SK-MEL-5 (cell line): ENCODE data around the gene NOP14. TPM values are rescaled to one million over a fixed set of nuclear protein-coding genes. Genes with fewer than 3 reads are reported as not detected.
"Not testable (repeated sequence)": the region's sequence is repeated elsewhere in the genome, so short reads cannot be mapped to it uniquely, and the experiment has no call there.

Experiments
- DNase-seq: peaks from one replicate; pipeline ENCODE4 v3.0.0-alpha.2; 2016; ENCODE audit warnings: low read depth, low spot score
- in situ Hi-C: cut with HindIII; loops from 2 replicates; pipeline ENCODE4 v1.10.0; 2016; ENCODE audit warnings: low sequenced_read_pairs, high pct_unique_total_duplicates, low pct_unique_long_range_greater_than_20kb
- total RNA-seq: library from RNA; depleted of rRNA; stranded (reverse); fragments of >200 nt; shearing (Covaris generic); gene quantifications from 2 replicates; pipeline ENCODE4 v1.2.3, GENCODE V29; 2014

The NOP14 gene
- total RNA-seq, 1 experiment from 2014 or later: 22.5 TPM

DNA sequence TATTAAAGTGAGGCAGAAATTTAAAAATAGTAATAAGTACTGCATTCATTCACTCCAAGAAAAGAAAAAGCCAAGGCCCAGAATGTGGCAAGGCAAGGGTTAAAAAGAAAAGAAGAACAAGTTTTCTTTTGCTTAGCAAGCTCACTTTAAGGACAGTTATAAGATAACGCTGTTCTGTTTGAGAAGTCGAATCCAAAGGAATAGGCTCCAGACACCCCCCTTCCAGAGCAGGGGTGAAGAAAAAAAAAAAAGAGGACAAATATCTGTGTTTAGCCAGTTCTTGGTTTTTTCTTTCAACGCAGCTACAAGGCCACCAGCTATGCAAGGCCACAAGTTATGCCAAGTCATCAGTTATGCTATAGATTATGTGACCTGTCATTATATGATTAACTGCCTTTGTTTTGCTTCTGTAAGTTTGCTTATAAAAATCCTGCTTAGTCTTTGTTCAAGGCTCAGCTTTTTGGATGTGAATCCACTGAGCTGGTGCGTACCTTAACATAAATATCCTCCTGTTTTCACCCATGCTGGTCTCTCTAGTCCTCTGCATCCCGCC, 1.6 kb upstream of the NOP14 start:
- no peak for DNase-seq
- in situ Hi-C loops: no loop called here

GRCh38 chr4:2963966-2964471, 813 bp upstream of the NOP14 start:
- DNase-seq: peak; percentile 33
- in situ Hi-C loops: no loop called here

DNA sequence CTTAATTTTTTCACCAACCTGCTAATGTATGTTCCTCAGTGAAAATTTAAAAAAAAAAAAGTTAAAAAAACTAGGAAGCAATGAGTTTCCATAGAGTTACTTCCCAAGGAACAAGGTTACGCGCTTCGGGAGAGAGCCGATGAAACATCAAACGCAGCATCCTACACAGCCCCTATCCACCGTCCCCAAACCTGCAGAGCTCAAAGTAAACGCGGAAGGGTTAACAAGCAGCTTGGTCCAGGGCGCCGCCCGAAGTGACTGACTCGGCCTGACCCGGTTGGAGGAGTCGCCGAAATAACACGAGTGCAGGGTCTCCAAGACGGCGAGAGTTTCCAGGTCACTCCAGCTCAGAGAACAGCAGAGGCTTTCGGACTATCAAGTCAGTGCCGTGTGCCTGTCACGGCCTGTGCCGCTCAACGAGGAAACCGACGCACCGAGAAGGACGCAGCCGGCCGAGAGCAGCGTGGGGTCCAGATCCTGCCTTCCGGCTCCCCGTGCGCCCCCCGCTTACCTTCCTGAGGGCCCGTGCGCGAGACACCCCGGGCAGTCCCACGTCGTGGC, 512 bp downstream of the NOP14 start:
- in situ Hi-C loops: no loop called here
- DNase-seq: peak; percentile 60

DNA sequence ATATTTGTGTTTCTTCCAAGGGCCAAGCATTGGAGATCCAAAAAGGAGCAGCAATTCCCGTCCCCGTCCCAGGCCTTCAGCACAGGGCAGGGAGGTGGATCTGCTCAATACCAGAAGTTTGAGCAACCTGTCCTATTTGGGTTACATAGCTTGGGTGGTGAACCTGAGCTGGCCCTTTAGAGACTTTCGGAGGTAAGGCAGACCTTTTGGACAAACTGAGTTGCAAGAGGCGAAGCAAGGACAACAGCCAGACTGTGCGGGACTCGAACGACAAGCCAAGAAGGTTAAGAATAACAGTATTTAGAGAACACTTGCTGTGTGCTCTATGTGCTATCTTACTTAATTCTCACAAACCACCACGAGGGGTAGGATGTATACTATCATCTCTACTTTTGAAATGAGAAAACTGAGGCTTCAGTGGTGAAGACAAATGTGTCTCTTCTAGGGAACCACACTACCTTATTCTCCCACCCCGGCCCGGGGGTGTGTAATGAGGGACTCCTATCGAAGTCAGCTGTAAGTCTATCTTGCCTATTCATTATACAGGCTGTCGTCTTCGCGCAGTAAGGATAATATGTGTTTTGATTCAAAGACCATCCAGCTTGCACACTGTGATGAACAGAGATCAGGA, 1.3 kb downstream of the NOP14 start:
- DNase-seq: peak; percentile 27
- in situ Hi-C loops: no loop called here

DNA sequence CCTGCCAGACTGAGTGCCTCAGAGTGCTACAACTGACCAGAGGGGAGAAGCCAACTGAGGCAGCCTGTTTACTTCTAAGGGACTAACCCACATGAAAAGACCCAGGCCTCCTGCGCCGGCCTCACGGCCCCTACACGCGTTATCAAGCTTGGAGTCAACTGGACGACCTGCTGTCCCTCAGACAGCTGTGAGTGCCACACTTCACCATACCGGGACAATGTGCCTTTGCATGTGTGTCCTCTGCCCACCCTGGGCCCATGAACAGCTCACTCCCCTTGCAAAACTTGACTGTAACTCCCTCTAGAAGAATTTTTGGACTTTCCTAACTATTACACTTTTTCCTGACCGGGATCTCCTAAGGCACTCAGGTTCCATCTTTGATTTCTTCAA, 1.8 kb downstream of the NOP14 start:
- in situ Hi-C loops: no loop called here
- DNase-seq: peak; percentile 27

- in situ Hi-C loops, DNase-seq: not testable (repeated sequence)
Observed at GRCh38 chr4:2960450-2960849, 2.8 kb downstream of the NOP14 start.

DNA sequence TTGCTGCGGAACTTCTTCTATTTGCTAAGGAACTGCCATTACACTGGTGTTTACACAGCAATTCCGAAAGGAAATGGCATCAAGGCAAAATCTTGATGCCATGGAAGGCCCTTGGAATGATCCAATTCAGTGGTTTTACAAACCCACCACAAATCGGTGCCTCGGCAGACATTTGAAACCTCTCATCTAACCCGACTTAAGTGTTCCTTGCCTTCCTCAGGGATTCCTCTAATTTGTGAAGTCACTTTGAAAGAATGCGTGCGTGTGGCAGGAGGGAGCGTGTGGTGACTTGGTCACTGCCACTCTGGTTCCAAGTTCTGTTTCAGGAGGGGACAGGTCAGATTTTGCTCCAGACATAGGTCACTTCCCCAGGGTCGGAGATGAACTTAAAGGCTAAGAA, 4.8 kb downstream of the NOP14 start:
- in situ Hi-C loops: no loop called here
- no peak for DNase-seq

- in situ Hi-C loops, DNase-seq: not testable (repeated sequence)
Observed at GRCh38 chr4:2955186-2956044, 7.8 kb downstream of the NOP14 start.

- DNase-seq: no peak
- in situ Hi-C loops: no loop called here
Observed at GRCh38 chr4:2954358-2955185, 8.6 kb downstream of the NOP14 start.

DNA sequence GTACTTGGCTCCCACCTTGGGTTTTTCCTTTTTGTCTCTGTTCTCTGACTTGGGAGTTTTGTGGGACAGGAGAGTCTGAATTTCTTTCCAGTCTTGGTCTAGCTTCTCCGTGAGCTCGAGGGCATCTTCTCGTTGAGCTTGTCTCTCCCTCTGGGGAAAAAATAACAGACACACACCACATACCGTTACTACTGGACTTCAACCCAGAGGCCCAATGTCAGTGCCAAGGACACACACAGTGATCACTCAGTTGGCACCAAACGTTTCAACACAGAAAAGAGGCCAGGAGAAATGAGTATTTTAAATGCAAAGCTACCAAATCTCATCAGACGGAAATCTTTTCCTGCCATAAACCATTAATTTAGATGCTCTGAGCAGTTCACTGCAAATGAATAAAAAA, 9.7 kb downstream of the NOP14 start:
- in situ Hi-C loops: no loop called here

GRCh38 chr4:2950221-2950989, 12.8 kb downstream of the NOP14 start:
- no peak for DNase-seq
- in situ Hi-C loops: no loop called here

More for the DNA sequence above, 9.7 kb downstream of the NOP14 start:
- no peak for DNase-seq

DNA sequence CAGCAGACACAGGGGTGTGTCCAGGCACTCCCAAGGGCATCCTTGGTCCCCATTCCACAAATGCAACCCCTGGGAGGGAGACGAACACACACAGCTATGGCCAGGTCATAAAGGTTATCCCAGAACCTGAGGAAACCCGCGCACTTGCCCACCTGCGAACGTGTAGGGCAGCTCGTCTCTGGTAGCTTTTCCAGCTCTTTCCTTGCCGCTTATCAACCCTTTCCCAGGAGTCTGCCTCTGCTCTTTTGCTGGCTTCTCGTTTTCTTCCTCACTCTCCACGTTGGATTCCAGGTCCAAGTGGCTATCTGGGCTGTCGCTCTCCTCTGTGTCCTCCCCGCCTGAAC, 13.5 kb downstream of the NOP14 start:
- DNase-seq: no peak
- in situ Hi-C loops: no loop called here

DNA sequence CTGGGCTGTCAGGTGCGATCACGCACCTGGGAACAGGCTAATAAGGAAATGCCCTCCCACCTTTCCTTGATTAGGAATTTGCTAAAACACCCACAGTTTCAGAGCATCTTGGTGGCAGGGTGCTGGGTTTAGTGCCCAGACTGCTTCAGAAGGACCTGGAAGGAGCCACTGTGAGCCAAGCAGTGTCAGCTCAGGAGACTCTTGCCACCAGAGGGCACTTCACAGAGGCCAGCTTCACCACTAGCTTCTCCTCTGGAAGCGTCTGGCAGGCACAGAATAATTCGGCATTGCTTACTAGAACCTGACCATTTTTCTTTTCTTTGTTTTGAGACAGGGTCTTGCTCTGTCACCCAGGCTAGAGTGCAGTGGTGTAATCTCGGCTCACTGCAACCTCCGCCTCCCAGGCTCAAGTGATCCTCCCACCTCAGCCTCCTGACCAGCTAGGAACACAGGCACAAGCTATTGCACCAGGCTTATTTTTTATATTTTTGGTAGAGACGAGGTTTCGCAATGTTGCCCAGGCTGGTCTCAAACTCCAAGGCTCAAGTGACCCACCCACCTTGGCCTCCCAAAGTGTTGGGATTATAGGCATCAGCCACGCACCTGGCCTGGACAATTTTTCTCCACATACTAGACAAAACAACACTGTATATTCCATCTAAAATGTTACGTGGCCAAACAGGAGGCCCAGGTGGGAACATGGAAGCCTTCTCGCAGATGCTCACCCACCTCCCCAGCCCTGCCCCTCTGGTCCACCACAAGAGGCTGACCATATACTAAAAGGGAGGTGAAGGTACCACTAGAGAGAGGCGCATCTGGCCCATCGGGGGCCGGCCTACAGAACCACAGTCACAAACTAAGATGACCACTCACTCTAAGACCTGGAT, 14.1 kb downstream of the NOP14 start:
- DNase-seq: peak; percentile 67

GRCh38 chr4:2947926-2948325, 15.3 kb downstream of the NOP14 start:
- peak; percentile 86 for DNase-seq
- in situ Hi-C loops: no loop called here

More for the DNA sequence above, 14.1 kb downstream of the NOP14 start:
- in situ Hi-C loops: no loop called here

DNA sequence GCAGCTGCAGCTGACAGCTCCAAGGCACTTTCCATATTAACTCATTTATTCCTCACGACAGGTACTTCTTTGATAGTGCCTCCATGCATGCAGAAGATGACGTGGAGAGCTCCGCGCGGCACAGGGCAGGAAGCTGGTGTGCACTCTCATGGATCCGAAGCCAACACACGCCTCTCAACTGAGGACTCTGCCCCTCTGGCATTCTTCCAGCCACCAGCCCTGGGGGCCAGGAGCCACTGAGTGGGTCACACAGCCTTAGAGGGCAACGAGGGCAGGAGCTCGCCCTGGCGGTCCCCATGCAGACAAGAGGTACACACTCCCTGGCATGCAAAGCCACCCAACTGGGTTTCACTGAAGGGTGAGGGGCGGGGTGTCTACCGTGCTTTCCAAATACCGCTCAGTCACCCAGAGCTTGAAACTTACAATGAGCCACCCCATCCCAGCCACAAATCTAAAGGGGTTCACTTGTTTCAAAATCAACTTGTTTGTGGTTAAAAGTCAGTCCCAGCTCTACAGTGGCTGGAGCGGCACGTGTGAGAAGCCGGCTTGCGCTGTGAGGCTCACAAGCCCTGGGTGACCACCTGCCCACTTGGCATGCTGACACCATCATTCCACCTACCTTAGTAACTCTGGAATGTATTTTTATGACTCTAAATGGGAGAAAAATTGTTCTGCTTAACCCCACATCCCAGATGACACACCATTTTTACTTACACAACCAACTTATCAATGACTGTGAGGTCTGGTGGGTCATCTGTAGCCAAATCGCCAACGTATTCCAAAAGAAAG, 16.2 kb downstream of the NOP14 start:
- no peak for DNase-seq
- in situ Hi-C loops: no loop called here
